PC-3 (cell line): Measurements from ENCODE around the gene WNT7B. TPM values are rescaled to one million over a fixed set of nuclear protein-coding genes. Genes with fewer than 3 reads are reported as not detected.

Experiments used
- ATAC-seq: fragments of 200-7000 bp; cut with Tn5 transposase; 2 replicates; pipeline ENCODE4 v1.9.1; 2020; ENCODE audit warnings: mild to moderate bottlenecking, moderate library complexity
- BruUV-seq: library from RNA; stranded (reverse); fragments of 400-500 nt; replicated peaks from 2 replicates; lab custom pipeline; 2021; lab: Mats Ljungman, UMichigan
- CTCF ChIA-PET: fragments of 300-600 bp; sonication (Branson Sonifier 250); formaldehyde crosslinking; loops from one replicate; lab custom pipeline; 2022; ENCODE audit warnings: antibody characterized with exemption; lab: Charles Lee
- POLR2A ChIA-PET: fragments of 300-600 bp; sonication (Branson Sonifier 250); formaldehyde crosslinking; loops from one replicate; lab custom pipeline; 2022; ENCODE audit warnings: antibody characterized with exemption; ENCODE audit not compliant: unreplicated experiment; lab: Charles Lee
- DNase-seq: peaks from one replicate; pipeline ENCODE4 v3.0.0-alpha.2; 2015
- H2AFZ ChIP-seq: fragments of 300-600 bp; sonication (generic); 2 replicates; pipeline ENCODE4 v1.6.0; 2016; ENCODE audit warnings: antibody characterized with exemption, low read length
- H3F3A ChIP-seq: fragments of 300-600 bp; sonication (generic); one replicate; pipeline ENCODE4 v1.6.0; 2017; ENCODE audit warnings: antibody characterized with exemption, low read length, control low read depth, mild to moderate bottlenecking; ENCODE audit not compliant: unreplicated experiment
- H3K27ac ChIP-seq: fragments of 300-600 bp; sonication (generic); 2 replicates; pipeline ENCODE4 v1.5.1; 2016; ENCODE audit warnings: mild to moderate bottlenecking, low read length
- H3K27me3 ChIP-seq: fragments of 300-600 bp; sonication (generic); 2 replicates; pipeline ENCODE4 v1.6.1; 2016; ENCODE audit warnings: low read length, mixed read lengths
- H3K36me3 ChIP-seq: fragments of 300-600 bp; sonication (generic); 2 replicates; pipeline ENCODE4 v1.6.1; 2016; ENCODE audit warnings: low read depth, mixed run types, low read length, mixed read lengths
- H3K4me1 ChIP-seq: fragments of 300-600 bp; sonication (generic); 2 replicates; pipeline ENCODE4 v1.5.1; 2016; ENCODE audit warnings: low read length; ENCODE audit not compliant: insufficient read depth
- H3K4me2 ChIP-seq: fragments of 300-600 bp; sonication (generic); 2 replicates; pipeline ENCODE4 v1.6.0; 2016; ENCODE audit warnings: low read length
- H3K4me3 ChIP-seq: fragments of 300-600 bp; sonication (generic); 2 replicates; pipeline ENCODE4 v1.5.1; 2016; ENCODE audit warnings: mild to moderate bottlenecking, low read length, mixed read lengths
- H3K79me2 ChIP-seq: fragments of 300-600 bp; sonication (generic); 2 replicates; pipeline ENCODE4 v1.6.1; 2017; ENCODE audit warnings: low read length, mixed read lengths
- H3K9ac ChIP-seq: fragments of 300-600 bp; sonication (generic); 2 replicates; pipeline ENCODE4 v1.6.0; 2016; ENCODE audit warnings: mild to moderate bottlenecking, low read length
- H3K9me2 ChIP-seq: fragments of 300-600 bp; sonication (generic); replicated peaks from 2 replicates; pipeline ENCODE4 v1.6.1; 2016; ENCODE audit warnings: mixed run types, low read length, mixed read lengths
- H3K9me3 ChIP-seq: fragments of 300-600 bp; sonication (generic); 2 replicates; pipeline ENCODE4 v1.6.1; 2016; ENCODE audit warnings: low read length, mixed read lengths
- H4K20me1 ChIP-seq: fragments of 300-600 bp; sonication (generic); 2 replicates; pipeline ENCODE4 v1.6.1; 2016; ENCODE audit warnings: low read length, mixed read lengths
- CTCF ChIP-seq: fragments of 300-600 bp; sonication (generic); conservative IDR thresholded peaks from 2 replicates; pipeline ENCODE4 v1.5.1; 2017; ENCODE audit warnings: antibody characterized with exemption, low read depth, mild to moderate bottlenecking, low read length
- EZH2 ChIP-seq: fragments of 300-600 bp; sonication (generic); IDR thresholded peaks from one replicate; pipeline ENCODE4 v1.6.1; 2017; ENCODE audit warnings: antibody characterized with exemption, mild to moderate bottlenecking, low read length; ENCODE audit not compliant: unreplicated experiment
- EZH2phosphoT487 ChIP-seq: fragments of 300-600 bp; sonication (generic); IDR thresholded peaks from 2 replicates; pipeline ENCODE4 v1.6.1; 2018; ENCODE audit warnings: mild to moderate bottlenecking, antibody characterized with exemption, low read length, borderline replicate concordance
- intact Hi-C: fragments of 100-400 bp; cut with micrococcal nuclease; formaldehyde crosslinking; loops from 2 replicates; pipeline ENCODE4 v1.9.0; 2023
- total RNA-seq: library from RNA; depleted of rRNA; stranded (reverse); fragments of >200 nt; gene quantifications from 2 replicates; pipeline ENCODE4 v1.2.3, GENCODE V29; 2014

The WNT7B gene
- total RNA-seq, 1 experiment from 2014 or later = 42.0 TPM

- Histone ChIP-seq H3K79me2 (peaks cover 72% of the 10 kb centered on the region), H3K4me2 (no peak overlapping the region), H3K27me3 (no peaks in the 10 kb centered on the region), H3K9ac (no peak overlapping the region), H3F3A (no peaks in the 10 kb centered on the region), H3K9me2 (no peaks in the 10 kb centered on the region), H2AFZ (no peak overlapping the region), H3K36me3 (no peaks in the 10 kb centered on the region; the same call in 1 of the 2 replicates), H3K4me3 (no peak overlapping the region), H4K20me1 (peaks cover 42% of the 10 kb centered on the region), H3K9me3 (no peaks in the 10 kb centered on the region), H3K27ac (no peak overlapping the region), H3K4me1 (peaks cover 46% of the 10 kb centered on the region)
- ChIA-PET POLR2A (interaction anchor here (0.6 kb wide), 1 partner anchor 360 kb away, joined by 4 read pairs; no protein-coding TSS in a partner anchor), CTCF (no interaction called here)
- ATAC-seq = no peak
- no TSS peak for BruUV-seq
- no peak for DNase-seq
- no peak for TF ChIP-seq CTCF
- TF ChIP-seq EZH2 = no peak
- no peak for TF ChIP-seq EZH2phosphoT487
- intact Hi-C loops = loop anchor here (5.0 kb wide), 1 partner anchor 36 kb away; no protein-coding TSS in a partner anchor
These were observed 4.1 kb downstream of the WNT7B start for GRCh38 chr22:45972889-45973253.

DNA sequence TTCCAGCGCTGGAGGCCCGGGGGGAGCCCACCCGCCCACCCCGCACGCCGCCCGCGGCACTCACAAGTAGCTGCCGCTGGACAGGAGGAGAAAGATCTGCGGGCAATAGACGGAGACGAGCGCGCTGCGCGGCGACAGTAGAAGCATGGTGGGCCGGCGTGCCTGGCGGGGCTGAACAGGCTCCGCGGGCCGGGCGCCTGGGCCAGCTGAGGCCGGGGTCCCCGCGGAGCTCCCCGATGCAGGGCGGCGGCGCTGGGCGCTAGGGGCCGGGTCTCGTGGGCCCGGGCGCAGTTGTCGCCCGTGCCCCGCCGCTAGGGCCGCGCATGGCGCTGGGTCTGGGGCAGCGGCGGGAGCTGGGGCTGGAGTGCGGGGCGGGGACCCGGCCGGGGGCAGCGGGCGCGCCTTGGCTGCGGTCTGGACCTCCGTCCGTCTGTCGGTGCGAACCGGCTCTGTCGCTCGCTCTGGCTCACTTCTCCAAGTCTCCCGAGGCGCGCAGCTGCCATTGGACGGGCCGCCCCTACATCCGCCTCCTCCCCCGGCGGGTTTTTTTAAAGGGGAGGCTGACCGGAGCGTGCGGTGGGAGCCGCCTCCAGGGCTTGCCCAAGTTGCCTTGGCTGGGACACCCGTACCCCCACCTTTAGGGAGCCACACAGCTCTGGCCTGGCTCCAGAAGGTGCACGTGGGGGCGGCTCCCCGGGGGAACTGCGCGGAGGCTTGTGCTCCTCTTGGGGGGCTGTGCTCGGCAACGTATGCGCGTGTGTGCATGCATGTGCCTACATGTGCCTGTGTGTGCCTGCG, 4.7 kb downstream of the WNT7B start:
- BruUV-seq = no TSS peak
- no peak overlapping the region for H3K27ac ChIP-seq
- H3F3A ChIP-seq = no peaks in the 10 kb centered on the region
- no peak for TF ChIP-seq EZH2phosphoT487
- no peak for TF ChIP-seq CTCF
- TF ChIP-seq EZH2 = no peak
- peaks cover 44% of the 10 kb centered on the region for H4K20me1 ChIP-seq
- no peak overlapping the region for H3K9ac ChIP-seq
- peaks cover 42% of the 10 kb centered on the region for H3K4me1 ChIP-seq
- DNase-seq (no peak), ATAC-seq (no peak)
- no peak overlapping the region for H3K4me2 ChIP-seq
- no peaks in the 10 kb centered on the region; the same call in 1 of the 2 replicates for H3K36me3 ChIP-seq
- H3K4me3 ChIP-seq = no peak overlapping the region
- no peaks in the 10 kb centered on the region for H3K9me3 ChIP-seq
- H3K9me2 ChIP-seq = no peaks in the 10 kb centered on the region
- intact Hi-C loops = loop anchor here (5.0 kb wide), 1 partner anchor 35 kb away; no protein-coding TSS in a partner anchor
- no peak overlapping the region for H2AFZ ChIP-seq
- H3K79me2 ChIP-seq = peaks cover 78% of the 10 kb centered on the region
- no peaks in the 10 kb centered on the region for H3K27me3 ChIP-seq
- ChIA-PET POLR2A (no interaction called here), CTCF (no interaction called here)
